Mesendoderm (in vitro differentiated cells): ENCODE results near the gene TMEM272. TPM values are rescaled to one million over a fixed set of nuclear protein-coding genes. Genes with fewer than 3 reads are reported as not detected.

Source experiments
- DNase-seq: peaks from one replicate; pipeline ENCODE4 v3.0.0; 2013
- H2AK5ac ChIP-seq: 2 replicates; pipeline ENCODE4 v1.6.1; 2013; ENCODE audit warnings: low read length, inconsistent platforms
- H2BK120ac ChIP-seq: 2 replicates; pipeline ENCODE4 v1.6.1; 2013; ENCODE audit warnings: low read depth, mild to moderate bottlenecking, low read length, moderate library complexity, mixed read lengths
- H2BK15ac ChIP-seq: replicated peaks from 2 replicates; pipeline ENCODE4 v1.6.1; 2013; ENCODE audit warnings: low read depth, mild to moderate bottlenecking, moderate library complexity
- H2BK5ac ChIP-seq: 2 replicates; pipeline ENCODE4 v1.6.1; 2013; ENCODE audit warnings: low read length, inconsistent platforms
- H3K18ac ChIP-seq: 2 replicates; pipeline ENCODE4 v1.6.1; 2013; ENCODE audit warnings: mild to moderate bottlenecking, low read length, mixed read lengths
- H3K23ac ChIP-seq: one replicate; pipeline ENCODE4 v1.6.1; 2013; ENCODE audit warnings: low read length
- H3K27ac ChIP-seq: 2 replicates; pipeline ENCODE4 v1.5.1; 2013; ENCODE audit warnings: low read depth, mild to moderate bottlenecking, inconsistent platforms, low read length, moderate library complexity
- H3K27me3 ChIP-seq: 2 replicates; pipeline ENCODE4 v1.6.1; 2013; ENCODE audit warnings: low read length, control low read depth, mild to moderate bottlenecking, inconsistent platforms; ENCODE audit not compliant: insufficient read depth, poor library complexity
- H3K36me3 ChIP-seq: 2 replicates; pipeline ENCODE4 v1.6.1; 2013; ENCODE audit warnings: low read length, inconsistent platforms; ENCODE audit not compliant: control insufficient read depth, insufficient read depth
- H3K4ac ChIP-seq: one replicate; pipeline ENCODE4 v1.6.1; 2013; ENCODE audit warnings: low read depth, mild to moderate bottlenecking, low read length, moderate library complexity
- H3K4me1 ChIP-seq: 2 replicates; pipeline ENCODE4 v1.6.1; 2013; ENCODE audit warnings: low read depth, low read length, inconsistent platforms; ENCODE audit not compliant: control insufficient read depth
- H3K4me2 ChIP-seq: 2 replicates; pipeline ENCODE4 v1.6.1; 2013; ENCODE audit warnings: low read length
- H3K4me3 ChIP-seq: 2 replicates; pipeline ENCODE4 v1.5.1; 2013; ENCODE audit warnings: mild to moderate bottlenecking, low read length
- H3K56ac ChIP-seq: one replicate; pipeline ENCODE4 v1.6.1; 2013; ENCODE audit warnings: low read length
- H3K79me1 ChIP-seq: 2 replicates; pipeline ENCODE4 v1.6.1; 2013; ENCODE audit warnings: low read length, inconsistent platforms
- H3K79me2 ChIP-seq: 2 replicates; pipeline ENCODE4 v1.6.1; 2013; ENCODE audit warnings: mild to moderate bottlenecking, low read length; ENCODE audit not compliant: control insufficient read depth, insufficient read depth
- H3K9ac ChIP-seq: 2 replicates; pipeline ENCODE4 v1.6.1; 2013; ENCODE audit warnings: low read length, inconsistent platforms
- H4K5ac ChIP-seq: one replicate; pipeline ENCODE4 v1.6.1; 2013; ENCODE audit warnings: low read length
- H4K8ac ChIP-seq: one replicate; pipeline ENCODE4 v1.6.1; 2013; ENCODE audit warnings: low read depth, mild to moderate bottlenecking, control low read depth, low read length, moderate library complexity
- WGBS: extraction: QIAGEN DNeasy Blood & Tissue Kit; methylation state at CpG from one replicate; pipeline ENCODE4 v1.1.7; 2013; ENCODE audit warnings: low lambda C conversion rate, missing lambda C conversion rate; ENCODE audit not compliant: insufficient coverage; ENCODE audit errors: extremely low coverage; 5-methylcytosine and 5-hydroxymethylcytosine counted together
- polyA plus RNA-seq, 2 experiments: library from polyadenylated mRNA; stranded (reverse); fragments of 200-250 nt; gene quantifications; one replicate each; pipeline ENCODE4 v1.2.3, GENCODE V29; 2013

Gene TMEM272
- 0.04 TPM for polyA plus RNA-seq (2013, experiment 1 of 2)
- polyA plus RNA-seq (2013, experiment 2 of 2), result 0.04 TPM

- Histone ChIP-seq H3K18ac (no peak within 1 kb of the TSS), H2BK15ac (no peak within 1 kb of the TSS), H3K4me3 (no peak within 1 kb of the TSS), H3K36me3 (no peaks in the 10 kb centered on the region), H3K23ac (no peak within 1 kb of the TSS), H3K27ac (no peak within 1 kb of the TSS), H3K79me1 (no peaks in the 10 kb centered on the region), H3K4ac (no peak within 1 kb of the TSS), H2BK120ac (no peak within 1 kb of the TSS), H2AK5ac (no peak within 1 kb of the TSS), H4K8ac (no peak within 1 kb of the TSS), H4K5ac (peak within 1 kb of the TSS; percentile 92), H3K56ac (peak within 1 kb of the TSS; percentile 66), H3K9ac (no peak within 1 kb of the TSS), H3K4me2 (no peak within 1 kb of the TSS), H3K4me1 (no peaks in the 10 kb centered on the region), H2BK5ac (no peak within 1 kb of the TSS), H3K27me3 (no peaks in the 10 kb centered on the region), H3K79me2 (no peaks in the 10 kb centered on the region)
- no CpG with 5 or more reads among the region's 20 CpGs for WGBS
- DNase-seq, result peak; percentile 67
Observed at GRCh38 chr13:51844862-51845573, at the start of gene TMEM272. Gene TMEM272, minus strand, starts transcription at chr13:51845177. Its CDS starts 6,647 bp downstream, at chr13:51838530.

- Histone ChIP-seq H4K5ac (no peak overlapping the region), H3K9ac (no peak overlapping the region), H2BK5ac (no peak overlapping the region), H3K79me1 (no peaks in the 10 kb centered on the region), H3K18ac (no peak overlapping the region), H4K8ac (no peak overlapping the region), H3K4me1 (no peaks in the 10 kb centered on the region), H2BK120ac (no peak overlapping the region), H3K4me3 (no peak overlapping the region), H3K27ac (no peak overlapping the region), H3K79me2 (no peaks in the 10 kb centered on the region), H2AK5ac (no peak overlapping the region), H3K27me3 (no peaks in the 10 kb centered on the region), H3K36me3 (no peaks in the 10 kb centered on the region), H3K56ac (no peak overlapping the region), H2BK15ac (no peak overlapping the region), H3K23ac (no peak overlapping the region), H3K4me2 (no peak overlapping the region), H3K4ac (no peak overlapping the region)
- DNase-seq, result peak; percentile 80
- WGBS, result no CpG with 5 or more reads among the region's 4 CpGs
Observed at GRCh38 chr13:51894239-51894638, 49.3 kb upstream of the TMEM272 start.

GRCh38 chr13:51892657-51893056, 47.7 kb upstream of the TMEM272 start:
- Histone ChIP-seq H3K9ac (no peak overlapping the region), H4K8ac (no peak overlapping the region), H2BK120ac (no peak overlapping the region), H2AK5ac (no peak overlapping the region), H3K27ac (no peak overlapping the region), H3K79me2 (no peaks in the 10 kb centered on the region), H3K79me1 (no peaks in the 10 kb centered on the region), H3K23ac (no peak overlapping the region), H2BK5ac (no peak overlapping the region), H2BK15ac (no peak overlapping the region), H3K56ac (no peak overlapping the region), H3K4me3 (no peak overlapping the region), H4K5ac (no peak overlapping the region), H3K36me3 (no peaks in the 10 kb centered on the region), H3K27me3 (no peaks in the 10 kb centered on the region), H3K4me2 (no peak overlapping the region), H3K4me1 (no peaks in the 10 kb centered on the region), H3K4ac (no peak overlapping the region), H3K18ac (no peak overlapping the region)
- no peak for DNase-seq
- no CpG with 5 or more reads among the region's 3 CpGs for WGBS

GRCh38 chr13:51887468-51887867, 42.5 kb upstream of the TMEM272 start:
- Histone ChIP-seq H3K4me1 (no peaks in the 10 kb centered on the region), H3K36me3 (no peaks in the 10 kb centered on the region), H2BK15ac (no peak overlapping the region), H3K79me1 (no peaks in the 10 kb centered on the region), H3K18ac (no peak overlapping the region), H3K56ac (no peak overlapping the region), H3K23ac (no peak overlapping the region), H3K27ac (no peak overlapping the region), H3K79me2 (no peaks in the 10 kb centered on the region), H4K5ac (no peak overlapping the region), H3K4ac (no peak overlapping the region), H3K9ac (no peak overlapping the region), H2AK5ac (no peak overlapping the region), H2BK5ac (no peak overlapping the region), H3K27me3 (no peaks in the 10 kb centered on the region), H2BK120ac (no peak overlapping the region), H3K4me2 (no peak overlapping the region), H4K8ac (no peak overlapping the region), H3K4me3 (no peak overlapping the region)
- no peak for DNase-seq
- WGBS, result no CpG with 5 or more reads among the region's 2 CpGs

GRCh38 chr13:51885651-51886050, 40.7 kb upstream of the TMEM272 start:
- no peak overlapping the region for H2BK5ac ChIP-seq
- H3K36me3 ChIP-seq, result no peaks in the 10 kb centered on the region
- no peak for DNase-seq
- H3K4ac ChIP-seq, result no peak overlapping the region
- no peak overlapping the region for H2BK120ac ChIP-seq
- no peak overlapping the region for H3K4me3 ChIP-seq
- no peaks in the 10 kb centered on the region for H3K79me2 ChIP-seq
- H3K4me2 ChIP-seq, result no peak overlapping the region
- H2BK15ac ChIP-seq, result no peak overlapping the region
- H2AK5ac ChIP-seq, result no peak overlapping the region
- H4K8ac ChIP-seq, result no peak overlapping the region
- H3K56ac ChIP-seq, result no peak overlapping the region
- H3K27ac ChIP-seq, result no peak overlapping the region
- no peaks in the 10 kb centered on the region for H3K4me1 ChIP-seq
- H3K18ac ChIP-seq, result no peak overlapping the region
- no CpG with 5 or more reads among the region's 2 CpGs for WGBS
- H3K27me3 ChIP-seq, result no peaks in the 10 kb centered on the region
- H3K9ac ChIP-seq, result no peak overlapping the region
- no peak overlapping the region for H3K23ac ChIP-seq
- no peak overlapping the region for H4K5ac ChIP-seq
- H3K79me1 ChIP-seq, result no peaks in the 10 kb centered on the region

GRCh38 chr13:51883226-51883600, 38.2 kb upstream of the TMEM272 start:
- no CpG with 5 or more reads among the region's 5 CpGs for WGBS
- Histone ChIP-seq H3K4me3 (no peak overlapping the region), H3K9ac (no peak overlapping the region), H2BK5ac (no peak overlapping the region), H3K79me2 (no peaks in the 10 kb centered on the region), H2BK120ac (no peak overlapping the region), H3K36me3 (no peaks in the 10 kb centered on the region), H3K4ac (no peak overlapping the region), H2BK15ac (no peak overlapping the region), H3K27ac (no peak overlapping the region), H4K8ac (no peak overlapping the region), H3K4me1 (no peaks in the 10 kb centered on the region), H3K4me2 (no peak overlapping the region), H3K27me3 (no peaks in the 10 kb centered on the region), H3K79me1 (no peaks in the 10 kb centered on the region), H3K56ac (no peak overlapping the region), H2AK5ac (no peak overlapping the region), H3K23ac (no peak overlapping the region), H3K18ac (no peak overlapping the region), H4K5ac (no peak overlapping the region)
- DNase-seq, result no peak
